Measurements from ENCODE around the gene ABCF1. TPM values are rescaled to one million over a fixed set of nuclear protein-coding genes. Genes with fewer than 3 reads are reported as not detected.
A peak's percentile ranks its signal among the peaks of the same experiment; 100 is the strongest.

The ABCF1 gene
- polyA plus RNA-seq, 3 donors, result 7.5 to 19.8 (median 14.6) TPM

- H3K9me3 ChIP-seq (replicated peaks in 1 of 2; ENCODE audit: control insufficient read depth in 1 of 2, insufficient read depth in 1 of 2, low read length in 2 of 2), result no peaks in the 10 kb centered on the region
- Mint-ChIP-seq H3K4me1 (peaks cover 4% of the 10 kb centered on the region), H3K36me3 (peaks cover 53 to 62% of the 10 kb centered on the region in 2 donors), H3K4me3 (no peak overlapping the region), H3K27ac (peak overlapping the region in 5 of 7 donors; percentile 11 to 80 (median 53)), H3K9me3 (no peaks in the 10 kb centered on the region), H3K27me3 (ENCODE audit: low read depth in 3 of 3) (no peaks in the 10 kb centered on the region)
- no peak for DNase-seq
- H3K79me2 ChIP-seq (ENCODE audit: insufficient read depth, low read length), result peaks cover 6% of the 10 kb centered on the region
- H2AFZ ChIP-seq (ENCODE audit: insufficient read depth, low read depth, low read length, poor library complexity, severe bottlenecking), result no peak overlapping the region
- H3K27me3 ChIP-seq (ENCODE audit: control insufficient read depth in 2 of 2, insufficient read depth in 2 of 2, low read length in 2 of 2), result no peaks in the 10 kb centered on the region
- H3K9ac ChIP-seq (ENCODE audit: insufficient read depth, low read length, poor library complexity, severe bottlenecking), result no peak overlapping the region
- no peaks in the 10 kb centered on the region for H3K4me1 ChIP-seq (ENCODE audit: control insufficient read depth in 1 of 2, insufficient read depth in 2 of 2, low read length in 2 of 2)
- peaks cover 79% of the 10 kb centered on the region for H4K20me1 ChIP-seq (ENCODE audit: insufficient read depth, low read length)
- 30% methylated on average over 3 of the region's 6 CpGs for WGBS (ENCODE audit: insufficient coverage)
- no peak overlapping the region for H3K4me3 ChIP-seq (replicated peaks in 1 of 3; ENCODE audit: low read depth in 2 of 3, low read length in 3 of 3)
- H3K27ac ChIP-seq (ENCODE audit: low read depth in 1 of 2, low read length in 2 of 2), result peak overlapping the region in 1 of 2 donors; percentile 14
- H3K4me2 ChIP-seq (replicated peaks; ENCODE audit: extremely low read depth, low read length, poor library complexity, severe bottlenecking), result no peak overlapping the region
- peaks cover 59 to 63% of the 10 kb centered on the region in 2 donors for H3K36me3 ChIP-seq (replicated peaks in 1 of 2; ENCODE audit: control insufficient read depth in 1 of 2, insufficient read depth in 2 of 2, low read length in 2 of 2)
- intact Hi-C loops (cut with micrococcal nuclease), result no loop called here
- TF ChIP-seq, protein P1, sequence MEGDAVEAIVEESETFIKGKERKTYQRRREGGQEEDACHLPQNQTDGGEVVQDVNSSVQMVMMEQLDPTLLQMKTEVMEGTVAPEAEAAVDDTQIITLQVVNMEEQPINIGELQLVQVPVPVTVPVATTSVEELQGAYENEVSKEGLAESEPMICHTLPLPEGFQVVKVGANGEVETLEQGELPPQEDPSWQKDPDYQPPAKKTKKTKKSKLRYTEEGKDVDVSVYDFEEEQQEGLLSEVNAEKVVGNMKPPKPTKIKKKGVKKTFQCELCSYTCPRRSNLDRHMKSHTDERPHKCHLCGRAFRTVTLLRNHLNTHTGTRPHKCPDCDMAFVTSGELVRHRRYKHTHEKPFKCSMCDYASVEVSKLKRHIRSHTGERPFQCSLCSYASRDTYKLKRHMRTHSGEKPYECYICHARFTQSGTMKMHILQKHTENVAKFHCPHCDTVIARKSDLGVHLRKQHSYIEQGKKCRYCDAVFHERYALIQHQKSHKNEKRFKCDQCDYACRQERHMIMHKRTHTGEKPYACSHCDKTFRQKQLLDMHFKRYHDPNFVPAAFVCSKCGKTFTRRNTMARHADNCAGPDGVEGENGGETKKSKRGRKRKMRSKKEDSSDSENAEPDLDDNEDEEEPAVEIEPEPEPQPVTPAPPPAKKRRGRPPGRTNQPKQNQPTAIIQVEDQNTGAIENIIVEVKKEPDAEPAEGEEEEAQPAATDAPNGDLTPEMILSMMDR (IDR thresholded peaks at IDR 0.05), result no peak
Measured at GRCh38 chr6:30601436-30601814, 30.2 kb downstream of the ABCF1 start.

GRCh38 chr6:30601815-30602641 is 30.8 kb downstream of the ABCF1 start:
- H3K4me1 ChIP-seq (ENCODE audit: control insufficient read depth in 1 of 2, insufficient read depth in 2 of 2, low read length in 2 of 2), result no peaks in the 10 kb centered on the region
- no peak overlapping the region for H3K27ac ChIP-seq (ENCODE audit: low read depth in 1 of 2, low read length in 2 of 2)
- Mint-ChIP-seq H3K4me3 (no peak overlapping the region), H3K4me1 (peaks cover 4% of the 10 kb centered on the region), H3K9me3 (no peaks in the 10 kb centered on the region), H3K27ac (no peak overlapping the region), H3K36me3 (peaks cover 59 to 68% of the 10 kb centered on the region in 2 donors), H3K27me3 (ENCODE audit: low read depth in 3 of 3) (no peaks in the 10 kb centered on the region)
- H3K9ac ChIP-seq (ENCODE audit: insufficient read depth, low read length, poor library complexity, severe bottlenecking), result no peak overlapping the region
- TF ChIP-seq, protein P1 (IDR thresholded peaks at IDR 0.05), result no peak
- no peak overlapping the region for H3K4me3 ChIP-seq (replicated peaks in 1 of 3; ENCODE audit: low read depth in 2 of 3, low read length in 3 of 3)
- 88% methylated on average over 22 of the region's 39 CpGs for WGBS (ENCODE audit: insufficient coverage)
- H2AFZ ChIP-seq (ENCODE audit: insufficient read depth, low read depth, low read length, poor library complexity, severe bottlenecking), result no peak overlapping the region
- no peaks in the 10 kb centered on the region for H3K9me3 ChIP-seq (replicated peaks in 1 of 2; ENCODE audit: control insufficient read depth in 1 of 2, insufficient read depth in 1 of 2, low read length in 2 of 2)
- no peak for DNase-seq
- no peak overlapping the region for H3K4me2 ChIP-seq (replicated peaks; ENCODE audit: extremely low read depth, low read length, poor library complexity, severe bottlenecking)
- H4K20me1 ChIP-seq (ENCODE audit: insufficient read depth, low read length), result peaks cover 85% of the 10 kb centered on the region
- peaks cover 65 to 69% of the 10 kb centered on the region in 2 donors for H3K36me3 ChIP-seq (replicated peaks in 1 of 2; ENCODE audit: control insufficient read depth in 1 of 2, insufficient read depth in 2 of 2, low read length in 2 of 2)
- H3K79me2 ChIP-seq (ENCODE audit: insufficient read depth, low read length), result peaks cover 6% of the 10 kb centered on the region
- no peaks in the 10 kb centered on the region for H3K27me3 ChIP-seq (ENCODE audit: control insufficient read depth in 2 of 2, insufficient read depth in 2 of 2, low read length in 2 of 2)
- intact Hi-C loops (cut with micrococcal nuclease), result no loop called here

Data from CD14-positive monocyte (primary cell).